GM19324 (cell line): Measurements from ENCODE around the gene DDI2.

ENCODE experiments used
- ATAC-seq: cut with Tn5 transposase; IDR thresholded peaks from one replicate; pipeline ENCODE4 v1.9.1; 2021; ENCODE audit warnings: mild to moderate bottlenecking, moderate library complexity; ENCODE audit not compliant: unreplicated experiment, low FRiP score

The DDI2 gene

DNA sequence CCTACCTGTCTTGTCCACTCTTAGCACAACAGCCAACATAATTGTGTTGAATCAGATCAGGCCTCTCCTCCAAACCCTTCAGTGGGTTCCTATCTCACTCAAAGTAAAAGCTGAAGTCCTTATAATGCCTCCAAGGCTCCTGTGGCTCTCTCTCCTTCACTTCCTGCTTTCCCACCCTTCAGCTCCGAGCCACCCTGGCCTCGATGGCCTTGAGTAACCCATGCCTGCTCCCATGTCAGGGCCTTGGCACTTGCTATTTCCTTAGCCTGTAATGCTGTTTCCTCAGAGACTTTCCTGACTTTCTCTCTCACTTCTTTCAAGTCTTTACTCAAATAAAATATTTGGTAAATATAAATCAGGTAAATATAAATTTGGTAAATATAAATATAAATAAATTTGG, 58.8 kb downstream of the DDI2 start:
- ATAC-seq = no peak

DNA sequence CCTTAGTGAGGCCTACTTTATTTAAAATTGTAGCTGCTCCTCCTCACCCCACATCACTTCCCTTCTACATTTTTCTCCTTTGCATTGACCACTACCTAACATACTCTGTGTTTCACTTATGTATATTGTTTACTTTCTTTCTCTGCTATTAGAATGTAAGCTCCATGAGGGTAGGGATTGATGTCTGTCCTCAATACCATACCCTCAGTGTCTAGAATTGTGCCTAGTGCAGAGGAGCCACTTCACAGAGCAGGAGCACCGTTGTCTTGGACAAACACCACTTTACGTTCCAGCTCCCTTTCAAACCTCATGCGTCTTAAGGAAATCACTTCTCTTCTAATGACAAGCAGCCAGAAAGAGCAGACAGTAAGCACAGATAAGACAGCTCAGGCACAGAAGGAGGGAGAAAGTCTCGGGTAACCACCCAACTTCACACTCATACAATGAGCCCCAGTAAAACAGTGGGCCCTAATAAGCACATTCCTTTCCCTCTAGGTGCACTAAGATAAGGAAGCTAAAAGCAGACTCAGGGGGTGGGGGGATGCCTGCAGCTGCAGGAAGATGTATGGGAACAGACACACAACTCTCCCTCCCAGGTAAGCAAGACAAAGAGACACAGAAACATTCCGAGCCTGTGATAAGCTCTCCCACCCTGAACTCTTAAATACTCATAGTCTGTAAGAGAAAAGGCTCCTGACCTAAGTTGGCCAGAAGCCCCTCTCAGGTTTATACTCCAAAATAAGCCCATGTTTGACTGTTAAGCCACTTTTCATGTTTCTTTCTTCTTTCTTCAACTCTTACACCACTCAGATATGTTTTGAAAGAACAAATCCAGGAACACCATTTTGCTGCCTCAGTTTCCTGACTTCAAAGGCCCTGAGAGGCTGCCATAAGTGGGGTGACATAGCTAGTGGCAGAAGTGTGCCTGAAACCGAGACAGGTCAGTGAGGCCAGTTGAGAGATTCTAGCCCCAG, 59.7 kb downstream of the DDI2 start:
- no peak for ATAC-seq

DNA sequence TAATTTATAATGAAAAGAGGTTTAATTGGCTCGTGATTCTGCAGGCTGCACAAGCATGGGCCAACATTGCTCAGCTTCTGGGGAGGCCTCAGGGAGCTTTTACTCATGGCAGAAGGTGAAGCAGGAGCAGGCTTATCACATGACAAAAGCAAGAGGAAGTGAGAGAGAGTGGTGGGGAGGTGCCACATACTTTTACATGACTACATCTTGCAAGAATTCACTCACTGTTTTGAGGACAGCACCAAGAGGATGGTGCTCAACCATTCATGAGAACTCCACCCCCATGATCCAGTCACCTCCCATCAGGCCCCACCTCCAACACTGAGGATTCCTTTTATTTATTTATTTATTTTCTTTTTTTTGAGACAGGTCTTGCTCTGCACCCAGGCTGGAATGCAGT, 61.3 kb downstream of the DDI2 start:
- ATAC-seq = no peak

DNA sequence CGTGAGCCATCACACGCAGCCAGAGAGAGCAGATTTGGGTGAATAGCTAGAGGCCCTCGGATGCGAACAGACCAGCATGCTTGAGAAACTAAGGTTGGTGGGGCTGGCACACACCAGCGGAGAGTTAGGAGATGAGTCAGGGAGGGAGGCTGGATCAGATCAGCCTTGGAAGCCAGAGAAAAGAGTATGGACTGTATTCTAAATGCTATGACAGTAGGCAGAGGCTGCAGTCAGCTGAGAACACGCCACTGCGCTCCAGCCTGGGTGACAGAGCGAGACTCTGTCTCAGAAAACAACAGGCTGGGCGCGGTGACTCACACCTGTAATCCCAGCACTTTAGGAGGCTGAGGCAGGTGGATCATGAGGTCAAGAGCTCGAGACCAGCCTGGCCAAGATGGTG, 62.9 kb downstream of the DDI2 start:
- no peak for ATAC-seq

DNA sequence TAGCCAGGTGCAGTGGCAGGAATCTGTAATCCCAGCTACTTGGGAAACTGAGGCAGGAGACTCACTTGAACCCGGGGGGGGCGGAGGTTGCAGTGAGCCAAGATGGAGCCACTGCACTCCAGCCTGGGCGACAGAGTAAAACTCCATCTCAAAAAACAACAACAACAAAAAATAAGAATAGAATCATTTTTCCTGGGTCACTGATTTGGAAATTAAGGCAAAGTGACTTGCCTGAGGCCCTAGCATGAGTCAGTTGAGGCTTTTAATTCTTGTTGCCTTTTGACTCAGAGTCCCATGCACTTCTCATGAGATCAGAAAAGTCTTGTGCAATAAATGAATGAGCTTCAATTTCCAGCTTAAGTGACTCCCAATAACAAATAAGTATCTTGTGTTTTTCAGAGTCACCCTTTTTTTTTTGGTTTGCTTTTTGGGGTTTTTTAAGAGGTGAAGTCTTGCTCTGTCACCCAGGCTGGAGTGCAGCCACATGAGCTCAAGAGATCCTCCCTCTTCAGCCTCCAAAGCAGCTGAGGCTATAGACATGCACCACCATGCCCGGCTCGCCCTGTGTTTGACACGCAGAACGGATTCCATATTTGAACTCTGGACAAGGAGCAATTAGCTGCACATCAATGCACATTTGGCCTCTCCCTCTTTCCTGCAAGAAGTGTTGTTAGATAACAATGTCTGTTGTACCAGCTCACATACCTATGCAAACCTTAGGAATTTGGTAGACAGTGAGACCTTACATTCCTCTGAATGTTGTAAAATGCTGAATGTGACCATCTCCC, 63.5 kb downstream of the DDI2 start:
- no peak for ATAC-seq

DNA sequence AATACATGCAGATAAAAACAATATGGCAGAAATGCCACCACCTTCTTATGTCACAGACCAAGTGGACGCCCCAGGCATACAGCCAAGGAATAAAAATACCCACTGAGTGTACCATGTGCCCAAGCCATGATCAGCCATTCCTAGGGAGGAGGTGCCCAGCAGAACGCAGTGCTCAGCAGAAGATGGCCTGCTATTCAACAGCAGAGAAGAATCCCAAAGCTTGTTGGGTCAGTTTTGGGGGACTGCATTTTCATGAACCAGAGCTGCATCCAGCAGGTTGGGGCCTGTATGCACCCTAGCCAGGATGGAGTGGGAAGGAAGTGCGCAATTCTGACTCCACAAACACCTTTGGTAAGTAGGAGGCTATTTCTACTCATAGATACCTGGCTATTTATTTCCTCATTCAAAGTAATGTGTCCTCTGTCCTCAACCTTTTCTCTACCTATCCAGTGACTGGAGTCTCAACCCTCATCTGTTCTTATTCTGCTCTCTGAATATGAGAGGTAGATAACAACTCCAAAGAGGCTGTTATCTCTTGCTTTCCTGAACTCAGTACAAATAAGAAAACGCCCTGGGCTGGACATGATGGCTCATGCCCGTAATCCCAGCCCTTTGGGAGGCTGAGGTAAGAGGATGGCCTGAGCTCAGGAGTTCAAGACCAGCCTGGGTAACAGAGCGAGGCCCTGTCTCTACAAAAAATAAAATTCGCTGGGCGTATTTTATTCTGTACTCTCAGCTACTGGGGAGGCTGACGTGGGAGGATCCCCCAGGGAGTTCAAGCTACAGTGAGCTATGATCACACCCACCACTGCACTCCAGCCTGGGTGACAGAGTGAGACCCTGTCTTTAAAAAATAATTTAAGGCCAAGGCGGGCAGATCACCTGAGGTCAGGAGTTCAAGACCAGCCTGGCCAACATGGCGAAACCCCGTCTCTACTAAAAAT, 64.4 kb downstream of the DDI2 start:
- no peak for ATAC-seq

DNA sequence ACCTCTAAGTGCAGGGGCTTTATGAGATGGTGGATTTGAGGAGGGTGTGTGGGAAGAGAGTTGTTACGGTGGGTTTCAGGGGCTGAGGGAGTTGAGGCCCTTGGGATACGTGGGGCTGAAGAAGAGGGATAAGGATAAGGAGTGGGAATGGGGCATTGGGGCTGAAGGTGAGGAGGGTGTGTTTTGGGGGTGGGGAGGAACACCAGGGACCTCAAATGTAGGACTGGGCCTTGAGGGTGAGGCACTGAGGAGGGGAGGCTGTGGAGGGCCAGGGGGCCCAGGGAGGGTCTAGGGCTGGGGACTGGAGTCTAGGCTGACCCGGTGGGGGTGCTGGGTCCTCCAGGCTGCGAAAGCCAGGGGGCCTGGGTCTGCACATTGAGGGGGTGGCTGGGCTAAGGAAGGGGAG, 65.7 kb downstream of the DDI2 start:
- no peak for ATAC-seq

DNA sequence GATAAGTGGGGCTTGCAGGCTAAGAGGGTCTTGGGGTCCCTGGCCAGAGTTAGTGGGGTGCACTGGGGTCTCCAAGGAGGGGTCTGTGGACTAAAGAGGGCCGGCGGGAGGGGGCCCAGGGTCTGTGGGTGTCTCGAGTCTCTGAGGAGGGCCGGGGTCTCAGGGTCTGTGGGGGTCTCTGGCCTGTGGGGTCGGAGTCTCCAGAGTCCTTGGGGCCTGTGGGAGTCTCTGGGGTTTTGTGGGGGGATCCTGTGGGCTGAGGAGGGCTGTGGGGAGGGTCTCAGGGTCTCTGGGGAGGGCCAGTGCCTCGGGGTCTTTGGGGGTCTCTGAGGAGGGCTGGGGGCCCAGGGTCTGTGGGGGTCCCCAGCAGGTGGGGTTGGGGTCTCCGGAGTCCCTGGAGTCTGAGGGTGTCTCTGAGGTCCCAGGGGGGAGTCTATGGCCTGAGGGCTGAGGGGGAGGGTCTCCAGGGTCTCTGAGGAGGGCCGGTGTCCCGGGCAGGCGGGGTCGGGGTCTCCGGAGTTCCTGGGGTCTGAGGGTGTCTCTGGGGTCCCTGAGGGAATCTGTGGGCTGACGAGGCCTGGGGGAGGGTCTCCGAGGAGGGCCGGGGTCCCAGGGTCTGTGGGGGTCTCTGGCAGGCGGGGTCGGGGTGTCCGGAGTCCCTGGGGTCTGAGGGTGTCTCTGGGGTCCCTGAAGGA, 66.2 kb downstream of the DDI2 start:
- ATAC-seq = no peak

DNA sequence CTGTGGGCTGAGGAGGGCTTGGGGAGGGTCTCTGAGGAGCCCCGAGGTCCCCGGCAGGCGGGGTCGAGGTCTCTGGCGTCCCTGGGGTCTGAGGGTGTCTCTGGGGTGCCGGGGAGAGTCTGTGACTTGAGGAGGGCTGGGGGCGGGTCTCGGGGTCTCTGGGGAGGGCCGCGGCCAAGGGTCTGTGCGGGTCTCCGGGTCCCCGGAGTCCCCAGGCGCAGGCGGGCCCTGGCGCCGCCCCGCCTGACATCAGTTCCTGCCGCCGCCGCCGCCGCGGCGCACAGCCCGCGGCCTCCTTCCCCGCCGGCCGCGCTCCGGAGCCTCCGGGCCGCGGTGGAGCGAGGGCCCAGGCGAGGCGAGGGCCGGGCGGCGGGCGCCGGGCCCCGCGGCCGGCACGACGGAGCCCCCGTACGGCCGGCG, 66.8 kb downstream of the DDI2 start, which contains the start of gene PLEKHM2:
TSS of gene PLEKHM2 (plus strand) at position 279 of the 420 bp plus-strand sequence. CDS start 239 bp downstream, outside the sequence.
- peak; percentile 67 for ATAC-seq

DNA sequence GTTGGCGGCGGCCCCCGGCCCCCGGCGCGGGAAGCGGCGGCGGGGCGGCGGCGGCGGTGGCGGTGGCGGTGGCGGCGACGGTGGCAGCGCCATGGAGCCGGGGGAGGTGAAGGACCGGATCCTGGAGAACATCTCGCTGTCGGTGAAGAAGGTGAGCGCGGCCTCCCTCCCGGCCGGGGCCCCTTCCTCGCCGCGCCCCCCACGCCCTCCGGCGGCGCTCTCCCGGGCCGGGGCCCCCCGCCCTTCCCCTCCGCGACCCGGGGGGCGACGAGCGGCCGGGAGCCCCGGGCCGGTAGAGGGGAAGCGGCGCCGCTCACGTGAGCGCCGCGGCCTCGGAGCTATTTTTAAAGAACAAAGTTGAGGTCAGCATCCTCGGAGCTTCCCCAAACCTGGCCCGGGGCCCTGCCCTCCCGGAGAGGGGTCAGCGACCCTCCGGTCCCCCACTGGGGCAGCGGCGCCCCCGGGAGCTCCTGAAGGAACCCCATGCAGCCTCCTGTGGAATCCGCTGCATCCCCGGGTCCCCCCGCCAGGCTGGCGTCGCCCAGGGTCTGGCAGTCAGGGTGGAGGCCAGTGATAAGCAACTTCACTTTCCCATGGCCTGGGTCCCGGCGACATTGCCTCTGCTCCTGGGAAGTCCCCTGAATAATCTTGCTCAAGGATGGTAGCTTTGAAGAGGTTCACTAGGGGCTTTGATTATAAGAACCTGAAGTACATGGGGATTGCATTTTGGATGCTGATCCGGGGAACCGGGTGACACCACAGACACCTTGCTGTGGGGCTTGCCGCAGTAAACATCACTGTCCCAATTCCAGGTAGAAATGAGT, 67.4 kb downstream of the DDI2 start:
- peak; percentile 28 for ATAC-seq

DNA sequence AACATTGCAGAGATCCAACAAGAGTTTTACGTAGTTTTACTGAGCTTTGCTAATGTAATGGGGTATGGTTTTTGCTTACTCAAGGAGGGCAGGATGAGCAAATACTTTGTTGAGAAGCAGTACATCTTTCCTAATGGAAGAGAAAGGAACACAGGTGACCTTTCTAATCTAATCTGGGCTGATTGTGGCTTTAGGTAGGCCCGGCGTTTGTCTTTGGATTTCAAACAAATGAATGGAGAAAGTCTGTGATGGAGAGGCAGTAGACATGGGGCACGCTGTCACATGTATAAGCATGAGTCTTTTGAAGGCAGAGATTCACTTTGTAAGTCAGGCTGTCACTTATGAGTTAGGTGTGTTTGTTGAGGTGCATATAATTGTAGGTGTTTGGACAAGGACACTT, 68.6 kb downstream of the DDI2 start:
- no peak for ATAC-seq

DNA sequence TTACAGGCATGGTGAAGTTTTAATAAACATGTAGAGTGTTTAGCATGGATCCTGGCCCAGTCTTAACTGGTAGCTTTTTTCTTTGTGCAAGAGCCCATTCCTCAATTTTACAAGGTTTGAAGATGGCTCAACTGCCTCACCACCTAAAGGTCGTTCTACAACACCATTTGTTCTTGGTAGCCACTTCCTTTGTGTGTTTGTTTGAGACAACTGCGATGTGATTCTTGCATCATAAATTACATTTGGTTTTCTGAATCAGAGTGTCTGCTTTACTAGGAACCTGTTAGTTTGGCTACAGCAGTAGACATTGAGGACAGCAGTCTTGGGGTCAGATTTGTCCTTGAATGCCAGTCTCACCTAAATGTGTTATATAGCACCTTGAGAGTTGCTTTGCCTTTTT, 70.2 kb downstream of the DDI2 start:
- ATAC-seq = no peak

DNA sequence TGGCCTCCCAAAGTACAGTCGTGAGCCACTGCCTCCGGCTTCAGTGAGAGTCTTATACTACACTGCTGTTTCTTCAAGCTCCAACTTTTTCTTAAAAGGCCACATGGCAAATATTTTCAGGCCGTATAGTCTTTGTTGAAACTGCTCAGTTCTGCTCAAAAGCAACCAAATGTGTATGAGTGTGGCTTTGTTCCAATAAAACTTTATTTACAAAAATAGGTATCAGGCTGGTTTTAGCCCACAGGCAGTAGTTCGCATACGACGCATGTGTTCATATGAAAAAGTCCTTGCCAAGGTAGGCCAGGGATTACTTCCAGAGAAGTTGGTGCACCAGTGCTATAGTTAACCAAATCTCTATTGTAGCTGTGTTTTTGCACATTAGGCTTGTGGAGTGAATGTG, 73.1 kb downstream of the DDI2 start:
- ATAC-seq = no peak

DNA sequence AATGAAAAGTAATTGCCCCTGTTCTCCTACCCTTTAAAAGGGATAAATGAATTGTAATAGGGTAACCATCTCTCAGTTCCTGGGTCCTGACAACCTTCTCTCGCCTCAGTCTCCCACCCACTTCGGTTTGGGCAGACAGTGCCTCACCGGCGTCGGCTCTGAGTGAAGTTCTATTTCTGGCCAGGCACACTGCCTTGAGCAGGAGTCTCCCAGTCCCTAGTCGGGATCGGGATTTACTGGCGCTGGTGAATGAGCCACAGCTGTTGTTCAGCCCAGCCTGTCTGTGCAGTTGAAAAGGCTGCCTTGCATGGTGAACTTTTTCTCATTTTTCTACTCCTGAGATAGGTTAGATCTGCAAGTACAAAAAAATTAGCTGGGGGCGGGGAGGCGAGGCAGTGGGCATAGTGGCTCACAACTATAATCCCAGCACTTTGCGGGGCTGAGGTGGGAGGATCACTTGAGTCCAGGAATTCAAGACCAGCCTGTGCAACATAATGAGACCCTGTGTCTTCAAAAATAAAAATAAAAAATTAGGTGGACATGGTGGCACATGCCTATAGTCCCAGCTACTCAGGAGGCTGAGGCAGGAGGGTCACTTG, 74.3 kb downstream of the DDI2 start:
- ATAC-seq = no peak

DNA sequence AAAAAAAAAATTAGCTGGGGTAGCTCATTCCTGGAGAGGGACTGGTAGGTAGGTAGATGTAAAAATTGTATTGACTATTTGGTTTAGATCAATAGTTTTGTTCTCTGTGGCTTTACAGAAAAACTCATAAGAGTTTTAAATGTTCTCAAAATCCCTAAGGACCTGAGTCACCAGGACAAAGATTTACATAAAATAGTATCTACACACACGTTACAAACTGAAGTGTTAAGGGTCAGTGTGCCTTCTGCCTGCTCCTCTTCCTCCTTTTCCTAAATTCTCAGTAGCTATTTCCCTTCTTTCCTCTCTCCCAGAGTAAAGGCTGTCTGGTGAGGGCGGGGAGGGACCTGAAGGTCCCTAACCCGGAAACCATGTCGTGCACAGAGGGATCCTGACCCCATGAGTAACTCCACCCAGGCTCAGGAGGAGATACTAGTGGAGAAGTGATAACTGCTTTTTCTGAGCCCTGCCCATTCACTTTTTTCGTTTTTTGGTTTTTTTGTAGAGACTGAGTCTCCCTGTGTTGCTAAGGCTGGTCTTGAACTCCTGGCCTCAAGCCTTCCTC, 74.9 kb downstream of the DDI2 start:
- ATAC-seq = no peak

DNA sequence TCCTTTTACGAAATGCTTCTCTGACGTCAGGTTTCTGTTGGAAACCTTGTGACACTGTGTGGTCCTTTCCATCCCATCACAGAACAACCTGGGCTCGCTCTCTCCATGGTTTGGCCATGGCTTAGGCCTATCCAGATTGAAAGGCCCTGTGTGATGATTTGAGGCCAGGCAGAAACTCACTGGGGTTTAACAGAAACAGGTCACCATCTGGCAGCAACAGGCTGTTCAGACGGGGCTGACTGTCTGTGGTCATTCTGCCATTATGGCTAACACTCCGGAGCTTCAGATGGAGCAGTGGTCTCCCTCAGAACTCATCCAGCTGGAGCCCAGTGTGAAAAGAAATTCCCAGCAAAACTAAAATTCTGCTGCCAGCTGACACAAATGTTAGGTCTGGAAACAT, 76.1 kb downstream of the DDI2 start:
- no peak for ATAC-seq

DNA sequence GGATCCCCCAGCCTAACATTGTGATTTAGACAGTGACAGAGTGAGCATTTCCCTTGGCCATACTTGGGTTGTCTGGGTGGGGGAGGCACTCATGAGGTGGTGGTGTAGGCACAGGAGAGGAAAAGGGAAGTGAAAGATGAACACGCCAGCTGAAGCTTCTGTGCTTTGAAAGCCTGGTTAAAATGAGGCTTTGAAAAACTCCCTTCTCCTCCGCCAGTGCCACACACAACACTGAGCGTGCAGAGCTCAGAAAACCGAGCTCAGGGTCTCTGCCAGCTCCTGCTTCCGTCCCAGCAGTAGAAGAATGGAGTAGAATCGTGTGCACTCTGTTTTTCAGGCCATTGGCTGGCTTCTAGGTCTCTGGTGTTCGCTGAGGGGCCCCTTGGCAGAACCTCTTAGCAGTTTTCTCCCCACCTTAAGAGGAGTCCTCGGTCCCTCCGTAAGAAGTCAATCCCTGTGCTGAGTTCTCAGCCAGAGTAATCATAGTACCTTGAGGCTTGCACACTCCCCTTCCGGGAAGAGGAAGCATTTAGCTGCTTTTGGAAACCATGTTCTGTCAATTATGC, 79.8 kb downstream of the DDI2 start:
- peak; percentile 83 for ATAC-seq

DNA sequence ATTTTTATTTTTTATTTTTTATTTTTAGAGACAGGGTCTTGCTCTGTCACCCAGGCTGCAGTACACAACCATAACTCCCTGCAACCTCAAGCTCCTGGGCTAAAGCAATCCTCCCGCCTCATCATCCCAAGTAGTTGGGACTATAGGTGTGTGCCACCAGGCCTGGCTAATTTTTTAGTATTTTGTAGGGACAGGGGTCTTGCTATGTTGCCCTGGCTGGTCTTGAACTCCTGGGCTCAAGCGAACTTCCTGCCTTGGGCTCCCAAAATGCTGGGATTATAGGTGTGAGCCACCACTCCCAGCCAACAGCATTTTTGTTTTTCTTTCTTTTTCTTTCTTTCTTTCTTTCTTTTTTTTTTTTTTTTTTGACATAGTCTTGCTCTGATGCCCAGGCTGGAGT, 80.9 kb downstream of the DDI2 start:
- ATAC-seq = no peak
